GM18499 (cell line): ENCODE measurements around the gene SMPD3.

Experiments used
- ATAC-seq: cut with Tn5 transposase; IDR thresholded peaks from one replicate; pipeline ENCODE4 v1.9.1; 2021; ENCODE audit warnings: moderate number of reproducible peaks; ENCODE audit not compliant: insufficient read depth, unreplicated experiment

The SMPD3 gene

GRCh38 chr16:68444056-68444657 lies 4.2 kb downstream of the SMPD3 start:
- no peak for ATAC-seq

- no peak for ATAC-seq
These were observed 11.7 kb downstream of the SMPD3 start for GRCh38 chr16:68436581-68436980.

DNA sequence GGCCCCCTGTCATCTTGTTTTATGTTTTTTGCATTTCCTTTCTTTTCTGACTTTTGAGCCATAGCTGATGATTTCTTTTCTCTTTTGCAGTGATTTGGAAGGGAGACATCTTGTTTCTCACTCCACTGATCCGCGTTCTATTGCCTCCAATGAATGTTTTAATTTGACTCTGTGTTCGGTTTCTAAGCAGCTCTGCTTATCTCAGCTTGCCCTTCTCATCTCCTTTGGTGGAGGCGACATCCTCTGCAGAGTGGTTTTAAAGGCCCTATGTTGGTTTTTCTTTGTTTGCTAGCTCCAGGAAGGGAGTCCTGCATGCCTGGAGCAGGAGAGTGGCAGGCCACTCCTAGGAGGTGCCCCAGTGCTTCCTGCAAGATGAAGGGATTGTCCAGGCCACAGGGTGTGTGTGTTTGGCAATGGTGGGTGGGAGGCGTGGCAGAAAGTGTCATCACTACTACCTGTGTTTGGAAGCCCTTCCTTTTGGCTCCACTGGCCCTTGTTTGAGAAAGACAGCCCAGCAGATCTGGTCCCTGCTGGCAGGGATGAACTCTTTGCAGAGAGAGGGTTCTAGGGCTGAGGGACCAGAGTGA lies 13.6 kb downstream of the SMPD3 start:
- no peak for ATAC-seq

DNA sequence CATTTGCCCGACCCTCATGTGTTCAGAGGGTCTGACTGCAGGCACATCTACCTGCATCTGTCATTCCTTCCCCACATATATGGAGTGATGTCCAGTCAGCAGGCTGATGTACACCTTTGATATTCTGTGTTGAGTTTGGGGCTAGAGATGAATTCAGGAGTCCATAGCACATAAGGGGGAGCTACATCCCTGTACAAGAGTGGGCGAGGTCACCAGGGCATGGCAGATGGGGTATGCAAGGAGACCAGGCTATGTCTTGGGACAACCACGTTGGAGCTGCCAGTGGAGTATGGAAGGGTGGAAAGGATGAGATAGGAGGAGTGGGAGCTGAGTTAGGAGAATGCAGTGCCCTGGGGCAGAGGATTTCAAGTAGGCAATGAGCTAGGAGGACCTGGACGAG lies 15.0 kb downstream of the SMPD3 start:
- ATAC-seq: no peak

- no peak for ATAC-seq
These were observed 15.6 kb downstream of the SMPD3 start for GRCh38 chr16:68432701-68433100.

GRCh38 chr16:68429076-68429854 lies 19.0 kb downstream of the SMPD3 start:
- ATAC-seq: no peak

GRCh38 chr16:68427649-68428303 lies 20.5 kb downstream of the SMPD3 start:
- ATAC-seq: no peak

DNA sequence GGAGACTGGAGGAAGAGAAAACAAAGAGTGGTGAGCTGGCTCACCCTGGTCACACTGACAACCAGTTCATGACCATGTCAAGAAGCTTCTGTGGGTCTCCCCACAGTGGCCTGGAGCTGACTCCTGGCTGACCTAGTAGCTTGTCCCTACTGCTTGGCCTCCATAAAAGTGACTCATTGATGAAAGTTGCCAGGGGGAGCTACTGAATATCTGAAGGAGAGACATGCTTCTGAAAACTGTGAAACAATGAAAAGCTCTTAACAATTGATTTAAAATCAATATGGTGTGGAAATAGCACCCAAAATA lies 22.0 kb downstream of the SMPD3 start:
- no peak for ATAC-seq

GRCh38 chr16:68425498-68426346 lies 22.6 kb downstream of the SMPD3 start:
- ATAC-seq: no peak

DNA sequence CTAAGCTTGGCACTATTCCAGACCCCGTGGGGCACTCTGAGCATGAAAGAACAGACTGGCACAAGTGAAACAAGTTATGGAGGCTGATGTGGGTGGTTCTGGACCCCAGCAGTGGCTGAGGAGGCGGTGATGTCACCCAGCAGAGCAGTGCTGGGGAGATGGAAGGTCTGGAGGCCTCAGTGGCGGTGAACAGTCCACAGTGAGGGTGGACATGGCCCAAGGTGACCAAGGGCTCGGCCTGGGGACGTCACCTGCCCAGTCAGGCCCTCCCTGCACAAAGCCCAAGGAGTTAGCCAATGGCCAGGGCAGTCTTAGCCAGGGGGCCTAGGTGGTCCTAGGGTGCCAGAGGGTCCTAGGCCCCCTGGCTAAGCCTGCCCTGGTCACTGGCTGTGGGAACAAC lies 24.5 kb downstream of the SMPD3 start:
- no peak for ATAC-seq

DNA sequence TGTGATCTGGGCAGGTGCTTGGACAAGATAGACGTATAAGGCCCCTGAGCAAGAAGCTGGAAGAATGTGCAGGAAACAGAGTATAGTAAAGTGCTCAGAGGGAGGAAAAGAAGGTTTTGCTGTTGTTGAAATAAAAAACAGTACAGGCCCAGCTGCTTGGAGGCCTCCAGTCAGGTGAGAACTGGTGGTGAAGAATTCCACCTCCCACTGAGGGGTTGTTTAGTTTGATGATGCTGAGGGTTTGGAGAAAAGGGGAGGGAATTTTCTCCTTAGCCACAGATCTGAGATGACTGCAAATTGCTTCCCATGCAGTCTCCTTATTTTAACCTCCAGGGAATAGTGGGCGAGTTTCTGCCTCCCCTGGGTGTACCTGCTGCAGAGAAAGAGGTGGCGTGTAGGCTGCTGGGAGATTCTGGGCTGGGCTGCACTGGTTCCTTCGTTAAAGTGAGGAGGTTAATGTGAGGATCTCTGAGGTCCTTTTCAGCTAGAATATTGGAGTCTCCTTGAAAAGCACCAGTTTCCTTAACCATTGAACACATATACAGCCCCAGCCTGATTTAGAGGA lies 25.8 kb downstream of the SMPD3 start:
- no peak for ATAC-seq

- ATAC-seq: no peak
These were observed 27.2 kb downstream of the SMPD3 start for GRCh38 chr16:68421076-68421475.

DNA sequence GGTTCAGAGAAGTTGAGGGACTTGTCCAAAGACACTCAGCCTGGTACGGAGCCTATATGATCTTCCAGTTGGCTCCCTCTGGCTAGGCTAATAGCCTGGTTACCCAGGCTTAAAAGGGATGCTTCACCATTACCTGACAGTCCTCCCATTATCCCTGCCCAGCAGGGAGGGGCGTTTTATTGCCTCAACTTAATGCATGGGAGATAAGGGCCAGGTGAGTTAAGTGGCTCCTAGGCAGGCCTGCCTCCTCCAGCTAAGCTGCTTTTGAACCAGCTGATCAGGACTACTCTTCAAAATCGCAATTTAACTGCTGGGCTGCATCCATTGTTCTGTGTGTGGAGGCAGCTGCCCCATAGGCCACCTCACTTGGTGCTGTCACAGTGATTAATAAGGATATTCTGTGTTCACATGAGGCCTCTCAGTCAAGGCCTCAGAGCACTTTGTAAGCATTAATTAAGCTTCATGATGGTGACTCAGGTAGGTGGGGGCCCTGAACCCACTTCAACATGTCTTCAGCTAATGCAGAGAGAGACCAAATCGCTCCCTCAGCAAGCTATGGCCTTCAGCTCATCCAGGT lies 27.9 kb downstream of the SMPD3 start:
- ATAC-seq: no peak

DNA sequence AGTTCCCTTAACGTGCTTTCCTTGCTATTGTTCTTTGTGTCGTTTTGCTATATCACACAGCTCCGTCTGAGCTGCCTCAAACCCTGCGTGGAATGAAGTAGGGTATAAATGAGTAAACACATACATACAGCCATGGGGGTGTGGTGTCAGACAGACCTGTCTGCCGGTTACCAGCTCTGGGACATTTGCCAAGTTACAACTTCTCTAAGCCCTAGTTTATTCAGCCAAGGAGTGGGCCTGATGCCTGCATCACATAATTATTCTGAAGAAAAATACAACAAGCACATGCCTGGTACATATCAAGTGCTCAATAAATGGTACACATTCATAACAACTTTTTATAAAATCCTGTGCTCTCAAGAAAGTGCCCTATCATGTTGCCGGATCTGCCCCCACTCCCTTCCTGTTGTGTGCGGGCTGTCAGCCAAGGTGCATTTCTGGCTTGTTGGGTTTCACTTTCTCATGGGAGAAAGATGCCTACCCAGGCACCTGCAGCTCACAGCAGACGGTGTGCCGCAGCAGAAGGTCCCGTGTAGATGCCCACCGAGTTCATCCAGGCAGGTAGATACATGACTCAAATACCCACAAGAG lies 30.5 kb downstream of the SMPD3 start:
- no peak for ATAC-seq

DNA sequence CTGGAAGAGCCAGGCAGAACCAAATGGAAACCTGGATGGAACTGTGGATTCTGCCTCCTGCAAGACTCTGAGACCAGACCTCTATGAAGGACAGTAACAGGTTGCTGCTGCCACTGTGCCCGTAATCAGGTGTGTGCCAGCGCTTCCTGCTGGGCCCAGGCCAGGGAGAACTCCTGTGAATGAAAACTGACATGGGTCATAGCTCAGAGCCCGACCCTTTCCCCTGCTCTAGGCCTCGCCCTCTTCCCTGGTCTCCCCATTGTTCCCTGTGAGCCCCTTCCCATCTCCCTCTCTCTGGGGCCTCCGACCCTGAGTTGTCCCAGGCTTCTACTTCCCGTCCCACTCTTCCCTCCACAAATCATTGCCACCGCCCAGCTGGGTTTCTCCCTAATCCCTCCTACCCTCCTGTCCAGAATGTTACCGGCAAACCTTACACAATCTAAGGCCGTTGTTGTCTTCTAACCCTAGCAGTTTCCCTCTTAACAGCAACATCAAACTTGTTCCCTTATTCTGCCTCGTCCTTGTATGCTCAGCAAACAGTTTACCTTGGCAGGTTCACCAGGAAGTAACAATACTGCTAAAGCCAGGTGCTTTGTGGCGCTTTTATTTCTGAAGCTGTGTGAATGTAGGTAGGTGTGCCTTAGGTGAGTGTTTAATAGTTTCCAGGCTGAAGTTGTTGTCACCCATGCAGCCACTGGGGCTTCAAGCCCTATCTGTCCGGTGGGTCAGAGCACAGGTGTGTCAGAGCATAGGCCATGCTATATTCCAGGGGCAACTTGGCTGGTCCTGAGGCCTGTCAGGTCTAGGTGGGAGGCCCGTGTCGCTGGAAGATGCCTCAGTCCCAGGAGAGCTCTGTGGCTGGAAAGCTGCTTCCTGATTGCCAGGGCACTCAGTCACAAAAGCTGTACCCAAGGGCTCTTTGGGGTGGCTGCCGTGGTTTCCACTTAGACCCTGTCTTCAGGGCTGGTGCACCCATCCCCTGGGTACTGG lies 32.0 kb downstream of the SMPD3 start:
- no peak for ATAC-seq

GRCh38 chr16:68414581-68414980 lies 33.7 kb downstream of the SMPD3 start:
- no peak for ATAC-seq

DNA sequence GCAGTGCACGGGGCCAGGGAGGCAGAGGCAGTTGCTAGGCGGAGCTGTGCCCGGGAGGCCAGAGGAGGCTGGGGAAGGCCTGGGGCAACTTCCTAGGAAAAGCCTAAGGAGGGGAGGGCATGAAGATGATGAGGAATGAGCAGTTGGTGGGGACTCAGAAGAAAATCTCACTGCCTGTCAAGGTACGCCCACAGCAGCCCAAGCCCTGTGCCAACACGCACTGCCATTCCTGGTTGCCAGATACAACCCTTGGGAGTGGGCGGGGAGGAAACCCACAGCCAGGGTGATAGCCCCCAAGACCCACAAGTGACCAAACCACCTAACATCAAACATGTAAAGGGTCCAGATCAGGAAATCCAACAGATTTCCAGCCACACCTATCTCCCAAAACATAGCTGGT lies 36.2 kb downstream of the SMPD3 start:
- no peak for ATAC-seq

DNA sequence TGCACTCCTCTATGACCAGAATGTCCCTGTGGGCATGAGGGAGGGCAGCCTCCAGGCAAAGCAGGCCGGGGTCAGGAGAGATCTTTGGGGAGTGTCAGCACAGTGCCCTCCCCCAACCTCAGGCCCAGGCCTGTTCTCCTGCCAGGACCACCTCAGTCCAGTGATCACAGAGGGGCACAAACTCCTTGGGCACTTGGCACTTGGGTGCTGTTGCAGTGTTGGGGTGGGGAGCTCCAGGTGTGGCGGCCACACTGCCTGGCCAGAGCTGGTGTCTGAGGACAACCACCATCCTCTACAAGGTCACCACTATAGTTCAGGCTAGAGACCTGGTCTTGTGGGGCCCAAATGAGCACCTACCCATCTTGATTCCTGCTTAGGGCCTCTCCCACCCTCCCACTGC lies 37.2 kb downstream of the SMPD3 start:
- ATAC-seq: no peak
